ENCODE data around the gene OTOR.

DNA sequence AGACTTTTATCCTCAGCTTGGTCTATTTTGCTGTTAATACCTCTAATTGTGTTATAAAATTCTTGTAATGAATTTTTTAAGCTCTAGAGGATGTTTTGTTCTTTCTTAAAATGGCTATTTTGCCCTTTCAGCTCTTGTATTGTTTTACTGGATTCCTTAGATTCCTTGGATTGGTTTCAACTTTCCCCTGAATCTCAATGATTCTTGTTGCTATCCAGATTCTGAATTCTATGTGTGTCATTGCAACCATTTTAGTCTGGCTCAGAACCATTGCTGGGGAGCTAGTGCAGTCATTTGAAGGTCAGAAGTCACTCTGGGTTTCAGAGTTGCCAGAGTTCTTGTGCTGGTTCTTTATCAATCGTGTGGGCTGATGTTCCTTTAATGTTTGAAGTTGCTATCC lies 37.1 kb downstream of the OTOR start:
- TF ChIP-seq, protein P1, sequence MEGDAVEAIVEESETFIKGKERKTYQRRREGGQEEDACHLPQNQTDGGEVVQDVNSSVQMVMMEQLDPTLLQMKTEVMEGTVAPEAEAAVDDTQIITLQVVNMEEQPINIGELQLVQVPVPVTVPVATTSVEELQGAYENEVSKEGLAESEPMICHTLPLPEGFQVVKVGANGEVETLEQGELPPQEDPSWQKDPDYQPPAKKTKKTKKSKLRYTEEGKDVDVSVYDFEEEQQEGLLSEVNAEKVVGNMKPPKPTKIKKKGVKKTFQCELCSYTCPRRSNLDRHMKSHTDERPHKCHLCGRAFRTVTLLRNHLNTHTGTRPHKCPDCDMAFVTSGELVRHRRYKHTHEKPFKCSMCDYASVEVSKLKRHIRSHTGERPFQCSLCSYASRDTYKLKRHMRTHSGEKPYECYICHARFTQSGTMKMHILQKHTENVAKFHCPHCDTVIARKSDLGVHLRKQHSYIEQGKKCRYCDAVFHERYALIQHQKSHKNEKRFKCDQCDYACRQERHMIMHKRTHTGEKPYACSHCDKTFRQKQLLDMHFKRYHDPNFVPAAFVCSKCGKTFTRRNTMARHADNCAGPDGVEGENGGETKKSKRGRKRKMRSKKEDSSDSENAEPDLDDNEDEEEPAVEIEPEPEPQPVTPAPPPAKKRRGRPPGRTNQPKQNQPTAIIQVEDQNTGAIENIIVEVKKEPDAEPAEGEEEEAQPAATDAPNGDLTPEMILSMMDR (IDR thresholded peaks at IDR 0.05), result no peak
- TF ChIP-seq POLR2A (IDR thresholded peaks at IDR 0.05) (no peak), POLR2AphosphoS5 (IDR thresholded peaks at IDR 0.05) (no peak), EP300 (IDR thresholded peaks at IDR 0.05) (no peak)

All from upper lobe of left lung (tissue), 4 donors.